Measurements from ENCODE around the gene EDEM2.
"Not testable (repeated sequence)": the region's sequence is repeated elsewhere in the genome, so short reads cannot be mapped to it uniquely, and the experiment has no call there.

EDEM2 gene

GRCh38 chr20:35171438-35171752 is 24.3 kb upstream of the EDEM2 start:
- DNase-seq (ENCODE audit: low read depth in 2 of 2), result no peak

- DNase-seq (ENCODE audit: low read depth in 2 of 2), result not testable (repeated sequence)
Measured at GRCh38 chr20:35168701-35169409, 21.7 kb upstream of the EDEM2 start.

GRCh38 chr20:35167787-35168186 is 20.7 kb upstream of the EDEM2 start:
- no peak for DNase-seq (ENCODE audit: low read depth in 2 of 2)

GRCh38 chr20:35166242-35166830 is 19.2 kb upstream of the EDEM2 start:
- DNase-seq (ENCODE audit: low read depth in 2 of 2), result no peak

GRCh38 chr20:35165221-35166185 is 18.4 kb upstream of the EDEM2 start:
- DNase-seq (ENCODE audit: low read depth in 2 of 2), result no peak

GRCh38 chr20:35164531-35164930 is 17.4 kb upstream of the EDEM2 start:
- not testable (repeated sequence) for DNase-seq (ENCODE audit: low read depth in 2 of 2)

- DNase-seq (ENCODE audit: low read depth in 2 of 2), result not testable (repeated sequence)
Measured at GRCh38 chr20:35160341-35160740, 13.2 kb upstream of the EDEM2 start.

- no peak for DNase-seq (ENCODE audit: low read depth in 2 of 2)
Measured at GRCh38 chr20:35156978-35157377, 9.8 kb upstream of the EDEM2 start.

GRCh38 chr20:35155936-35156335 is 8.8 kb upstream of the EDEM2 start:
- no peak for DNase-seq (ENCODE audit: low read depth in 2 of 2)

- no peak for DNase-seq (ENCODE audit: low read depth in 2 of 2)
Measured at GRCh38 chr20:35151736-35152135, 4.6 kb upstream of the EDEM2 start.

GRCh38 chr20:35150846-35151579 is 3.9 kb upstream of the EDEM2 start:
- DNase-seq (ENCODE audit: low read depth in 2 of 2), result no peak

- DNase-seq (ENCODE audit: low read depth in 2 of 2), result not testable (repeated sequence)
Measured at GRCh38 chr20:35147575-35148071, 487 bp upstream of the EDEM2 start.

- DNase-seq (ENCODE audit: low read depth in 2 of 2), result no peak
Measured at GRCh38 chr20:35146299-35146919, 727 bp downstream of the EDEM2 start.

GRCh38 chr20:35145141-35145564 is 2.0 kb downstream of the EDEM2 start:
- no peak for DNase-seq (ENCODE audit: low read depth in 2 of 2)

- DNase-seq (ENCODE audit: low read depth in 2 of 2), result no peak
Measured at GRCh38 chr20:35144694-35145093, 2.4 kb downstream of the EDEM2 start.

GRCh38 chr20:35135867-35136586 is 11.1 kb downstream of the EDEM2 start:
- no peak for DNase-seq (ENCODE audit: low read depth in 2 of 2)

- DNase-seq (ENCODE audit: low read depth in 2 of 2), result no peak
Measured at GRCh38 chr20:35134880-35135279, 12.3 kb downstream of the EDEM2 start.

- DNase-seq (ENCODE audit: low read depth in 2 of 2), result no peak
Measured at GRCh38 chr20:35134472-35134871, 12.7 kb downstream of the EDEM2 start.

- DNase-seq (ENCODE audit: low read depth in 2 of 2), result no peak
Measured at GRCh38 chr20:35133735-35134134, 13.4 kb downstream of the EDEM2 start.

- DNase-seq (ENCODE audit: low read depth in 2 of 2), result no peak
Measured at GRCh38 chr20:35133031-35133430, 14.1 kb downstream of the EDEM2 start.

- no peak for DNase-seq (ENCODE audit: low read depth in 2 of 2)
Measured at GRCh38 chr20:35131934-35132333, 15.2 kb downstream of the EDEM2 start.

All from stimulated activated CD4-positive, alpha-beta T cell treated with anti-CD3 and anti-CD28 coated beads, Interleukin-15, amount 100 ng/mL, for 48 hours (primary cell).